ENCODE results near the gene PRELID3B.
A peak's percentile ranks its signal among the peaks of the same experiment; 100 is the strongest.

PRELID3B gene

DNA sequence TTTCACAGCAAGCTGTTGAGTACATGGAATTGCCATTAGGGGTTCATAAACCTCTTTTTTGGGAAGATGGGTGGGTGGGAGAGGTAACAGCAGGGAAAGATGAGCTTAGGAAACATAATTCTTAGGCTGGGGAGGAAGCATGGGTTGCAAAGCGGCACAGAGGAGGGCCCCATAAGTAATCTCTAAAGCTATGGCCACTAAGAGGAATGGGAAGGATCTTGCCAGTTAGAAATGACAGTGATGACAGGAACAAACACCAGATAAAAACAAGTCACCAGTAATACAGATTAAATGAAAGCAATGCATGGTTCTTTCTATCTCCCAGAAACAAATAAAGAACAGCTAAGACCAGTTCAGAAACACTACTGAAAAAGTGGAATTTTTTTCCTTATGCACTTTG is 31.0 kb upstream of the PRELID3B start:
- no peak for DNase-seq (ENCODE audit: low spot score)
- TF ChIP-seq, protein P1, sequence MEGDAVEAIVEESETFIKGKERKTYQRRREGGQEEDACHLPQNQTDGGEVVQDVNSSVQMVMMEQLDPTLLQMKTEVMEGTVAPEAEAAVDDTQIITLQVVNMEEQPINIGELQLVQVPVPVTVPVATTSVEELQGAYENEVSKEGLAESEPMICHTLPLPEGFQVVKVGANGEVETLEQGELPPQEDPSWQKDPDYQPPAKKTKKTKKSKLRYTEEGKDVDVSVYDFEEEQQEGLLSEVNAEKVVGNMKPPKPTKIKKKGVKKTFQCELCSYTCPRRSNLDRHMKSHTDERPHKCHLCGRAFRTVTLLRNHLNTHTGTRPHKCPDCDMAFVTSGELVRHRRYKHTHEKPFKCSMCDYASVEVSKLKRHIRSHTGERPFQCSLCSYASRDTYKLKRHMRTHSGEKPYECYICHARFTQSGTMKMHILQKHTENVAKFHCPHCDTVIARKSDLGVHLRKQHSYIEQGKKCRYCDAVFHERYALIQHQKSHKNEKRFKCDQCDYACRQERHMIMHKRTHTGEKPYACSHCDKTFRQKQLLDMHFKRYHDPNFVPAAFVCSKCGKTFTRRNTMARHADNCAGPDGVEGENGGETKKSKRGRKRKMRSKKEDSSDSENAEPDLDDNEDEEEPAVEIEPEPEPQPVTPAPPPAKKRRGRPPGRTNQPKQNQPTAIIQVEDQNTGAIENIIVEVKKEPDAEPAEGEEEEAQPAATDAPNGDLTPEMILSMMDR (IDR thresholded peaks at IDR 0.05; ENCODE audit: extremely low read depth, insufficient read depth, missing control alignments): no peak
- in situ Hi-C loops (cut with MboI; ENCODE audit: low pct_unique_long_range_greater_than_20kb, low sequenced_read_pairs, unreplicated experiment): no loop called here

DNA sequence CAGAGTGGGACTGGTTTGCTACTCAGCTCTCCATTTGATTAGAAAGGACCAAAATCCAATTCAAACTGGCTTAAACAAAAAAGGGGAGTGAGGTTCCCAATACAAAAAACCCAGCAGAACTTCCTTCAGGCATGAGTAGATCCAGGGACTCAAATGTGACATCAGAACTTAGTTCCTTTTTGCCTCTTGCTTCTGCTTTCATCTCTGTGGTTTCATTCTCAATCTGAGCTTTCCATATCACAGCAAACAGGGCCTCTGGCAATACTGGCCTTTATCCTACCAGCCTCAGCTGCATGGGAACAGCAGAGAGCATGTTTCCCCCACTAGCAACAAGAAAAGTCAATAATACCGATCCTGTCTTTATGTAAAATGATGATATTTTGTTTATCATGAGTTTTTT is 28.6 kb upstream of the PRELID3B start:
- peak; percentile 27 for DNase-seq (ENCODE audit: low spot score)
- in situ Hi-C loops (cut with MboI; ENCODE audit: low pct_unique_long_range_greater_than_20kb, low sequenced_read_pairs, unreplicated experiment): no loop called here
- TF ChIP-seq, protein P1 (IDR thresholded peaks at IDR 0.05; ENCODE audit: extremely low read depth, insufficient read depth, missing control alignments): no peak

DNA sequence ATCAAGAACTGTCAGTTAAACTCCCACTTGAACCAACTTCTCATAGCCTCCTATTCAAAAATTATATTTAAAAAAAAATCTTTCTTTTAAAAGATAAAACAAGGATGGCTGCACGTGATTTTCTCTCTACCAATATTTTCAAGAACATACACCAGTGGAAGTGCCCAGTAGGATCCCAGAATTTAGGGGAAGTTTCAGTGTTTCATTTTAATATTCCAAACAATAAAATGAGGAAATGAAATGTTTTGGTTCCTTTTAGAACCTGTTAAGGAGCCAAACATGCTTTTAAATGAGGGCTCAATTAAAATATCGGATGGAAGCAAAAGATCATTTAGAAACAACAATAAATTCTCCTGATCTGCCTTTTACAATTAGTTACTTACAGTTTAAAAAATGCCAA is 26.4 kb upstream of the PRELID3B start:
- in situ Hi-C loops (cut with MboI; ENCODE audit: low pct_unique_long_range_greater_than_20kb, low sequenced_read_pairs, unreplicated experiment): no loop called here
- TF ChIP-seq, protein P1 (IDR thresholded peaks at IDR 0.05; ENCODE audit: extremely low read depth, insufficient read depth, missing control alignments): no peak
- DNase-seq (ENCODE audit: low spot score): no peak

DNA sequence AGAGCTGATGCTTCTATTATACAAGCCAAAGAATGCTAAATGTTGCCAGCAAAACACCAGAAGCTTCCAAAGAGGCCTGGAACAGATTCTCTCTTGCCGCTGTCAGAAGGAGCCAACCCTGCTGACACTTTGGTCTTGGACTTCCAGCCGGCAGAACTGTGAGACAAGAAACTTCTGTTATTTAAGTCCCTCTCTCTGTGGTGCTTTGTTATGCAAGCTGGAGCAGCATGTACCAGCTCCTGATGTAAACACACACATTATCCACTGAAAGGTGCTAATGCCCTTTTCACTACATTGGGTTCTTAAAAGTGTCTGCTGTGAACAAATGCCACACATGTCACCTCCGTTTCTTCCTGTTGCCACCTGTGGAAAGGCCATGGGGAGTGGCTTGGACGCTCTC is 25.9 kb upstream of the PRELID3B start:
- in situ Hi-C loops (cut with MboI; ENCODE audit: low pct_unique_long_range_greater_than_20kb, low sequenced_read_pairs, unreplicated experiment): no loop called here
- DNase-seq (ENCODE audit: low spot score): no peak
- TF ChIP-seq, protein P1 (IDR thresholded peaks at IDR 0.05; ENCODE audit: extremely low read depth, insufficient read depth, missing control alignments): no peak

DNA sequence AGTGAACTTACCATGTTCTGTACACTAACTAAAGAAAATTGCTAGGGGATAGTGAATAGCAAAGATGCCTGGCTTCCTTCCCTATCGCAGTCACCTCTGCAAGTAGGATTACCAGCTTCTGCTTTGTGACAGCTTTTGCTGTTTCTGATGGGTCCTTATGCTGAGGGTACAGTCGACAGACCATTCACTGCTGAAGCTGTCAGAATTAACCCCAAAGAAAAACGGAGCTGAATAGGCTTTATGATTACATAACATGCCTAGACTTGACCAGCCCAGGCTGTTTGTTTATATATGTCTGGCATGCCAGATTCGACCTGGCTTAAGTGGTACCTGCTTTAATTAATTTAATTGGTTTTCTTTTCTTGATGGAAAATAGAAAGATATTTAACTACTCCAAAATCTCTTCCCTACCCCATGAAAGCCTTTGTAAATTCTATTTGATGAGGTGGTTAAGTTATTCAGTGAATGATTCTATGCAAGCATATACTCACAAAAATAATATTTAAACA is 21.7 kb upstream of the PRELID3B start:
- in situ Hi-C loops (cut with MboI; ENCODE audit: low pct_unique_long_range_greater_than_20kb, low sequenced_read_pairs, unreplicated experiment): no loop called here
- no peak for DNase-seq (ENCODE audit: low spot score)
- TF ChIP-seq, protein P1 (IDR thresholded peaks at IDR 0.05; ENCODE audit: extremely low read depth, insufficient read depth, missing control alignments): no peak

DNA sequence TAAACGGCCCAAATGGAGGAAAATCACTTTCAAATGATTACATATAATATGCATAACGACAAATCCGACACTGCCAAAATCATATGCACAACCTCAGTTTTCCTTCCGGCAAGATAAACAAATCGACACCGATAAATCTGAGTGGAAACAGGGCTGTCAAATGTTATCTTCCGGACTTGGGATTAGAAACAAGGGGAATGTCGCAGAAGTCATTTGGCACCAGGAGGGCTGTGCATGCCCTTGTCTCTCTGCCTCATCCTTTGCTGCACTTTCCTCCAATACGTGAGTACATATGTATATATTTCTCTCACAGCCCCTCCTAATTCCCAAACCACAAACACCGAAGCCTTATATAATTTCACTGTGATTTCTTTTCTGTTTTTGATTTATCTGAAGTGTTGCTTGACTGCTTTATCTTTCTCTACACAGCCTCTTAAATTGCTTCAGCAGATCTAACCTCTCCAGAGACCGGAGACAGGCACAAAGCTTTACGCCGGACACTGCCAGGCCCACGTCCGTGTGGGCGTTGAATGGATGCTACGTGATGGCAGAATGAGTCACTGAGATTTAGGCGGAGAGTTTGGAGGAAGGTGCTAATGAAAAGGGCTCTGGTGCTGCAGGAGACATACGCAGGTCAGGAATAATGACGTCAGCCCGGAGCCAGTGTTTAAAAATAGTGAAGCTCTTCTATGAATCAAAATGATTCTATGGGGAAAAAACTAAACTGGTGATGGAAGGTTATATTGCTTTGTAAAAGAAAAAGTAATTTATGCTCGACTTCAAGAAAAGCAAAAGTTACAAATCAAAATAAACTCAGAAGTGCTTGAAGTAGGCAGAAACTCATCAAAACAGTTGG is 21.0 kb upstream of the PRELID3B start:
- in situ Hi-C loops (cut with MboI; ENCODE audit: low pct_unique_long_range_greater_than_20kb, low sequenced_read_pairs, unreplicated experiment): no loop called here
- TF ChIP-seq, protein P1 (IDR thresholded peaks at IDR 0.05; ENCODE audit: extremely low read depth, insufficient read depth, missing control alignments): no peak
- DNase-seq (ENCODE audit: low spot score): no peak

Measured in GM13977 (cell line).